ENCODE data around the gene TRIL. TPM values are rescaled to one million over a fixed set of nuclear protein-coding genes. Genes with fewer than 3 reads are reported as not detected.

The TRIL gene
- total RNA-seq, 2 donors from 2014 or later = 3.9 to 6.0 TPM

- no peak for ATAC-seq
- intact Hi-C loops (cut with DNase I) = no loop called here
- DNase-seq = no peak
Measured at GRCh38 chr7:28904578-28905048, 53.5 kb downstream of the TRIL start.

- DNase-seq = no peak
- intact Hi-C loops (cut with DNase I) = no loop called here
- ATAC-seq = no peak
Measured at GRCh38 chr7:28903730-28904577, 54.2 kb downstream of the TRIL start.

Other genes starting within 250 kb of the TRIL start
- gene CPVL, start 188.2 kb upstream of the TRIL start, total RNA-seq = 10 to 100 TPM; 12.8 to 15.3 TPM
- gene CHN2, start 236.4 kb upstream of the TRIL start, total RNA-seq = 1 to 10 TPM; 4.1 to 4.8 TPM

Measured in left cardiac atrium (tissue), 4 donors.